NCI-H2227 treated with DMSO at 0.1 percent for 48 hours (cell line): ENCODE data around the gene TNFRSF18.
"Not testable (repeated sequence)": the region's sequence is repeated elsewhere in the genome, so short reads cannot be mapped to it uniquely, and the experiment has no call there.

ENCODE experiments used
- DNase-seq: peaks from one replicate; lab custom pipeline; 2025; lab: John Stamatoyannopoulos, UW

TNFRSF18 gene

DNA sequence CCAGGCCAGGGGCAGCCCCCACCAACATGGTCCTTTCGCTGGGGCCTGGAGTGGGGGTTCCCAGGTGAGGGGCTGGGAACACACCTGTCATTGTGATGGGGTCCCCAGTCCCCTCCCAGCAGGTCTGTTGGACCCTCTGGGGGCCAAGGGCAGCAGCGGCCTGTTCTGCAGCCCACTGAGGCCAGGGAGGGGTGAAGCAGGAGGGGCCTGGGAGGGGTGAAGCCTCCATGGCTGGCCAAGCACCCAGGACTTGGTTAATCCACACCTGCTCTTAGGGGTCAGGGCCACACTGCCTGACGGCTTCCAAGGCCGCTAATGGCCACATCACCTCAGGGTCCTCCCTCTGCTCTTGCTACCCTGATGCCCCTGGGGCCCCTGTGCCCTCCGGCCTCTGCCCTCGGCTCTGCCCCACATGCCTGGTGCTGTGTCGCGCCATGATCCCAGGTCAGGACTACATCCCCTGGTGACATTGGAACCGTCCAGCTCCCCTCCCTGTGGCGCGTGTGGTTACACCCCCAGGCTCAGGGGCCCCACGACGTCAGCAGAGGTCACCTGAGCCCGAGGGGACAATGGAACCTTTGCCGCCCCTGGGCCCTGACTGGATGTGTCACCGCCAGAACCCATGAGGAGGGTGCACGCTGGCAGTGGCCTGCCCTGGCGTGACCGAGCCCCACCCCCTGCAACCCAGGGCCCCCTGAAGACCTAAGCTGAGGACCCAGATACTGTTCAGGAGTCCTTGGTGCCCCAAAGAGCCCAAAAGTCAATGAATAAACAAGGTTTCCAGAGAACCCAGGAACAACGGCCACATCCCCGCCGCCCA is 7.0 kb downstream of the TNFRSF18 start:
- DNase-seq: no peak

DNA sequence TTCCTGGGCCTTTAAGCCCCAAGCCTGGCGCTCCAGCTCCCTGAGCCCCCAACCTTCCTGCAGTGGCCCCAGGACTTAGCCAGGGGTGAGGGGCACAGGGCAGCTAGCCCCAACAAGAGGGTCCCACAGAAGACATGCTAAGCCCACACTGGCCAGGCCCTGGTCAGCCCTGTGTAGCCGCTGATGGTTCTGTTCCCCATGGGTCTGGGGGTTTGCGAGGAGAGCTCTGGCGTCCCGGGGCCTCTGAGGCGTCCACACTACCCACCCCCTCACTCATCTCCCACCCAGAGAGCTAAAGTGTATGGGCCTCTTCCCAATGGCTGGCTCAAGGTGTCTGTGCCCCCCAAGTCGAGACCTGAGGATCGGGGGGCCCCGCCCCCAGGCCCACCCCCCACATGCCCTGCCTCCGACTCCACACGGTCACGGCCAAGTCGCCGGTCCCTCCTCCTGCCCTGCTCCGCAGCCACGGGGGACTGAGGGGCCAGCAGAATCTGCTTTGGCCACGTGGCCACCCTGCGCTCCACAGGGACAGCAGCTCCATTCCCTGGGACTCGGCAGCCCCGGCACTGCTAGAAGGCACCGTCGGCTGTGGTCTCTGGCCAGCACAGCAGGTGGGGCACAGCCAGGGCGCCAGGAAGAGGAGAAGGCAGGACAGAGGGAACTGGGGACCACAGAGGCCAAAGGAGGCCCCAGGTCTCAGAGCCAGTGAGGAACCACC is 7.8 kb downstream of the TNFRSF18 start:
- no peak for DNase-seq

DNA sequence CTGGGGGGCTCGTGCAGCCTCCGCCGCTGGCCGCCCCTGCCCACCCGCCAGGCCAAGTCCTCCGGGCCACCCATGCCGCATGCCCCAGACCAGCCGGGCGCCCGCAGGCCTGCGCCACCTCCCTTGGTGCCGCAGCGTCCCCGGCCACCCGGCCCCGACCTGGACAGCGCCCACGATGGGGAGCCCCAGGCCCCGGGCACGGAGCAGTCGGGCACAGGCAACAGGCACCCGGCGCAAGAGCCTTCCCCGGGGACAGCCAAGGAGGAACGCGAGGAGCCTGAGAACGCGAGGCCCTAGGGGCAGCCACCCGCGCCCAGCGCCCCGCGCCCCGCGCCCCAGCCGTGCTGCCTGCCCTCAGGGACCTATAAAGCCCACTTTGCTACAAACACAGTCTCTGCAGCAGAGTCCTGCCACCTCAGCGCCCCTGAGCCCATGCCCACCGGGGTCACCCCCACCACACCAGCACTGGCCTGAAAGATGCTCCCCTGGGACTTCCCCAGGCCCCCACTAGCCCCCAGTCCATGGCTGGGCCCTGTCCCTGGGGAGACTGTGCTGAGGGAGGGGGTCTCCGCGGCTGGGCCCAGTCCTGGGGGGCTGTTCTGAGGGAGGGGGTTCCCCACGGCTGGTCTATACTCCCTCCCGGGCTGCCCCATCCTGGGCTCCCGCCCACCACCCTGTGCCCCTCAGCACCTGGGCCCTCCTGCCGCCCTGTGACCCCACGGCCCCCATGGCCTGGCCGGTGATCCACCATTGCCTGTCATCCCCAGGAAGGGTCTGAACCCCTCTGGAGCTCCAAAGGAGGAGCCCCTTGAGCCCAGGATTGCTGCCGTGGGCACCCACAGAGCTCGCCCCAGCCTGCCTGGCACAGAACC is 8.6 kb downstream of the TNFRSF18 start:
- no peak for DNase-seq

DNA sequence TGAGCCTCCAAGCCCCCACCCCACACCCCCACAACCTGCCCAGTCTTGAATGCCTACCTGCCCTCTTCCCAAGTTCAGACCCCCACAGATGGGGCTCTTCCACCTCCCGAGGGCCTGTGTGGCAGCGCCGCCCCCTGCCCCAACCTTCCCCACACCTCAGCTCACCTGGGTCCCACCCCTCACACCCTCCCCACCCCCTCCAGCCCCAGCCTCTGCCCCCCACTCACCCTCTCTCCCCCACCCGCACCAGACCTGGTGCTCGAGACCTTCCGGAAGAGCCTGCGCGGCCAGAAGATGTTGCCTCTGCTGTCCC is 9.2 kb downstream of the TNFRSF18 start:
- no peak for DNase-seq

DNA sequence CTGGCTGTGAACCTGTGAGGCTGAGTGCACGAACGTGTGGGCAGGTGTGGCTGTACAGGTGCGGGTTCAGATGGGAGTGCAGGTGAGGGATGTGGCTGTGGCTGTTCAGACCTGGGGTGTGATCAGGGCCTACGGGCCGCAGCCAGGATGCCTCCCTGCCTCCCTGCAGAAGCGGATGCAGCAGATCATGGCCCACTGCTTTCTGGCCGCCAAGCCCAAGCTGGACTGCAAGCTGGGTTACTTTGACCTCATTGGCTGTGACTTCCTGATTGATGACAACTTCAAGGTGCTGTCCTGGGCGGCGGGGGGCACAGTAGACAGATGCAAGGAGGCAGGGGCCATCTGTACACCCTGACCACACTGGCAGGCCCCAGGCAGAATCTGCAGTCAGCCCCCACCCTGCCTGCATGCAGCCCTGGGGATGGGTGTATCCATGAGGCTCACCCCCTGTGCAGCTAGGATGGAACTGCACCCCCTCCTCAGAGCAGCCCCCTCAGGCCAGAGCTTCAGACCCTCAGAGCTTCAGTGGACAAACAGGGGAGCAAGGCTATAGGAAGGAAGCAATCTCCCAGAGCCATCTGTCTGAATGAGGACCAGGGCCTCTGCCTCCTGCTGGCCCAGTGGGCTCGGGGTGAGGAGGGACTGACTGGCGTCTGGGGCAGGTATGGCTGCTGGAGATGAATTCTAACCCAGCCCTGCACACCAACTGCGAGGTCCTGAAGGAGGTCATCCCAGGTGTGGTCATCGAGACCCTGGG is 9.8 kb downstream of the TNFRSF18 start:
- no peak for DNase-seq

DNA sequence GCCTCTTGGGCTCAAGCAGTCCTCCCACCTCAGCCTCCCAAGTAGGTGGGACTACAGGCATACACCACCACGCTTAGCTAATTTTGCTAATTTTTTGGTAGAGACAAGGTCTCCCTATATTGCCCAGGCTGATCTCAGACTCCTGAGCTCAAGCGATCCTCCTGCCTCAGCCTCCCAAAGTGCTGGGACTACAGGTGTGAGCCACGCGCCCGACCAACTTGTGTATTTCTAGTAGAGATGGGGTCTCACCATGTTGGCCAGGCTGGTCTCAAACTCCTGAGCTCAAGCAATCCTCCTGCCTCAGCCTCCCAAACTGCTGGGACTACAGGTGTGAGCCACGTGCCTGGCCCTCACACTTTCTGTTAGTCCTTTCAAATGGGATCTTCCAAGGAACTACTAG is 10.7 kb downstream of the TNFRSF18 start:
- DNase-seq: not testable (repeated sequence)

DNA sequence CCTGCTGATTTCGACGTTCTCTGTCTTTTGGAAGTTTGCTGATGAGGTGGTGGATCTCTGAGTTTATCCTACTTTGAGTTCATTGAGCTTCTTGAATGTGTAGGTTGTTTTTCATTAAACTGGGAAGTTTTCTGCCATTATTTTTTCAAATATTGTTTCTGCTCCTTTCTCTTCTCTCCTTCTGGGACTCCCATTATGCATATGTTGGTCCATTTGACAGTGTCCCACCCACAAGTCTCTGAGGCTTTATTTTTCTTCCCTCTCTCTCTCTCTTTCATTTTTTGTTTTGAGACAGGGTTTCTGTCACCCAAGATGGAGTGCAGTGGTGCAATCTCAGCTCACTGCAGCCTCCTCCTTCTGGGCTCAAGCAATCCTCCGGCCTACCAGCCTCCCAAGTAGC is 11.7 kb downstream of the TNFRSF18 start:
- no peak for DNase-seq

DNA sequence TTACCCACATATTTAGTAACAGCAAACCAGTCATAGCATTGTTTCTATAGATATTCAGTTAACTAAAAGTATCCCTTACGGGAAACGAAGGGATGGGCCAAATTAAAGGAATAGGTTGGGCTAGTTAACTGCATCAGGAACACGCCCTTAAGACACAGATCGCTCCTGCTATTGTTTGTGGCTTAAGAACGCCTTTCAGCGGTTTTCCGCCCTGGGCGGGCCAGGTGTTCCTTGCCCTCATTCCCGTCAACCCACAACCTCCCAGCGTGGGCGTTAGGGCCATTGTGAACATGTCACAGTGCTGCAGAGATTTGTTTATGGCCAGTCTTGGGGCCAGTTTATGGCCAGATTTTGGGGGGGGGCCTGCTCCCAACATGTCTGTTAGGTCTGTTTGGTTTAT is 14.7 kb downstream of the TNFRSF18 start:
- no peak for DNase-seq

DNA sequence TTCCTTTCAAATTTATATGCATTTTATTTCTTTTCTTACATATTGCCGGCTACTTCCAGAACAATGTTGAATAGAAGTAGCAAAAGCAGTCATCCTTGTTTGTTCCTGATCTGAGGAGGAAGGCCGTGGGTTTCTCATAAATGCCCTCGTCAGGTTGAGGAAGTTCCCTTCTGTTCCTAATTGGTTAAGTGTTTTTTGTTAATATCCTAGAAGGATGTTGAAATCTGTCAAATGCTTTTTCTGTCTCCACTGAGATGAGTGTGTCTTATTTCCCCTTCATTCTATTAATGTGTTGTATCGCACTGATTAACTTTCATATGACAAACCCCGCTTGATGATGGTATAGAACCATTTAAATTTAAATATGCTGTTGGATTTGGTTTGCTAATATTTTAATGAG is 17.3 kb downstream of the TNFRSF18 start:
- no peak for DNase-seq

DNA sequence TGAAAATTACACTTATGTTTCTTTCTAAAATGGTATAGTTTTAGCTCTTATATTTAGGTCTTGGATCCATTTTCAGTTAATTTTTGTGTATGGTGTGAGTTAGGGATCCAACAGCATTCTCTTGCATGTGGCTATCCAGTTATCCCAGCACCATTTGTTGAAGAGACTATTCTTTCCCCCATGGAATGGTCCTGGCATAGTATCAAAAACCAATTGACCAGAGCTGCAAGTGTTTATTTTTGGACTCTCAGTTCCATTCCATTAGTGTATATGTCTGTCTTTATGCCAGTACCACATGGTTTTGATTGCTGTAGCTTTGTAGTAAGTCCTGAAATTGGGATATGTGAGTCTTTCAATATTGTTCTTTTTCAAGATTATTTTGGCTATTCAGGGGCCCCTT is 18.5 kb downstream of the TNFRSF18 start:
- no peak for DNase-seq

DNA sequence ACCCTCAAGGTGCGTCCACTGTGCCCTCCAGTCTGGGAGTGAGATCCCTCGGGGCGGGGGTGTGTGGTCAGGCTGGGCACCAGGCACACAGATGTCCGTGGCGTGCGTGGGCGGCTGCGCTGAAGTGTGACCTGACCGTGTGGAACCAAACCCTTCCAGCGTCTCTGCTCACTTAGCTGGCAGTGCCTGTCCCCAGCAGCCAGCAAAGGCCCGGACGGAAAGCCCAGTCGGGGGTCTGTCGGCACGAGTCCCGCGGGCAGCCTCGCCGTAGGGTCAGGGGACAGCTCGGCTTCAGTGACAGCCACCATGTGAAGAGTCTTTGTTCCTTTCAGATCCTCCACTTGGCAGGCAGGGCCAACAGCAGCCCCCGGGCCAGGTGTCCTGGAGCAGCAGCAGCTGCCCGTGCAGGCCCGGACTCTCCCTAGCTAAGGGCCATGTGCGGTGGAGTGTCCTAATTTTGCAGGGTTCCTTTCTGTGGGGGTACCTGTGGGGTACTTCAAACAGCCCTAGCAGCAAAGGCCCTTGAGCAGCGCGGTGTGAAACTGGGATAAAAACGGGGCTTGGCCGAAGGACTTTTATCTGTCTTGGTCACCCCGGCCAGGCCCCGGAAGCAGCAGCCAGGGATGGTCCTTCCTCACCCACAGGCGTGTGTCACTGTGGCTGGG is 21.2 kb downstream of the TNFRSF18 start:
- DNase-seq: no peak

DNA sequence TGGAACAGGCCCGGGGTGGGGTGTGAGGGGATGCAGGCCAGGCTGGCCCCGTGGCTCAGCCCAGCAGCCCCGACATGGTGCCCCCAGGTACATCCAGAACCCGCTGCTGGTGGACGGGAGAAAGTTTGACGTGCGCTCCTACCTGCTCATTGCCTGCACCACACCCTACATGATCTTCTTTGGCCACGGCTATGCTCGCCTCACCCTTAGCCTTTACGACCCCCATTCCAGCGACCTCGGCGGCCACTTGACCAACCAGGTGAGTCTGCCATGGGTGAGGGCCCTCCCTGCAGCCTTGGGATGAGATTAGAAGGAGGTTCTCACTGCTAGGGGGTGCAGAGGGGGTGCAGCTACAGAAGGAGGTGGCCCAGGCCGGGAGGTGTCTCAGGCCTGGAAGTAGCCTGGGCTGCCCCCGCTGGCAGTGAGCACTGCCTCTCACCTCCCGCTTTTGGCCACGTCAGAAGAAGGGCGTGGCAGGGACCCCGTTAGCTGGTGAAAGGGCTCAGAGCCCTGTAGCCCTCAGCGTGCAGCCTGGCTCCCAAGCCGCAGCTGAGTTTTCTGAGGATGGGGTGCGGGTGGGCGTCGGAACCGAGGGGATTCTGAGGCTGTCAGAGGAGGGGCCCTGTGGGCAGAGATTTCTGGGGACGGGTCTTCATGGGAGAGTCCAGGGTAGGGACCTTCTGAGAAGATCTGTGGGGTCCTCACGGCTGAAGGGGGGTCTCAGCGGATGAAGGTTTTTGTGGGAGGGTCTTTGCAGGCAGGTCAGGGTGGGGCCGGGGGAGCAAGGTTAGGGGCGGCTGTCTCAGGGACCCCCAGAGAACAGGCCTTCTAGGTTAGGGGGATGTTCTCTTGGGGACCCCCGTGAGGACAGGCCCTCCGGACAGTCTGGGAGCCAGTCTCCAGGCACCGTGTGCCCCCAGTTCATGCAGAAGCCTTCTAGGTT is 22.3 kb downstream of the TNFRSF18 start:
- DNase-seq: no peak

DNA sequence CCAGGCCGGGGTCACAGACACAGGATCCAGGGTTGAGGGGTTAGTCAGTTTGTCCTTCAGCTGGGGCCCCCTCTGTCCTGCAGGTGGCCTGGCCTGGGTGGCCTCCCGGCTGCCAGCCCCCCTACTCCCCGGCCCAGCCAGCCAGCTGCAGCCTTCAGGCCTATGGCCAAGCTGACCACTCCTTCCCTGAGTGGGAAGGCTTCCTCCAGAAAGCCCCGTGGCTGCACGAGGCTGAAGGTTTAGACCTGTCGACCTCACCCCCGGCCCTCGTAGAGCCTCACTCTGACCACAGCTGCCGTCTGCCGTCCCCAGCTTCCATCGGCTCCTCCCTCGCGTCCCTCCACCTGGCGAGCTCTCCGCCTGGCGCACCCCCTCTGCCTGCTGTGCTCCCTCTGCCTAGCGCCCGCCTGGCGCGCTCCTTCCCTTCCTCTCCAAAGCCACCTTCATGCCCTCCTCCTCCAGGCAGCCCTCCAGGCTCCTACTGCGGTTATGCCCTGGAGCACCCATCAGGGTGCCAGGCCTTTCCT is 23.1 kb downstream of the TNFRSF18 start:
- no peak for DNase-seq

DNA sequence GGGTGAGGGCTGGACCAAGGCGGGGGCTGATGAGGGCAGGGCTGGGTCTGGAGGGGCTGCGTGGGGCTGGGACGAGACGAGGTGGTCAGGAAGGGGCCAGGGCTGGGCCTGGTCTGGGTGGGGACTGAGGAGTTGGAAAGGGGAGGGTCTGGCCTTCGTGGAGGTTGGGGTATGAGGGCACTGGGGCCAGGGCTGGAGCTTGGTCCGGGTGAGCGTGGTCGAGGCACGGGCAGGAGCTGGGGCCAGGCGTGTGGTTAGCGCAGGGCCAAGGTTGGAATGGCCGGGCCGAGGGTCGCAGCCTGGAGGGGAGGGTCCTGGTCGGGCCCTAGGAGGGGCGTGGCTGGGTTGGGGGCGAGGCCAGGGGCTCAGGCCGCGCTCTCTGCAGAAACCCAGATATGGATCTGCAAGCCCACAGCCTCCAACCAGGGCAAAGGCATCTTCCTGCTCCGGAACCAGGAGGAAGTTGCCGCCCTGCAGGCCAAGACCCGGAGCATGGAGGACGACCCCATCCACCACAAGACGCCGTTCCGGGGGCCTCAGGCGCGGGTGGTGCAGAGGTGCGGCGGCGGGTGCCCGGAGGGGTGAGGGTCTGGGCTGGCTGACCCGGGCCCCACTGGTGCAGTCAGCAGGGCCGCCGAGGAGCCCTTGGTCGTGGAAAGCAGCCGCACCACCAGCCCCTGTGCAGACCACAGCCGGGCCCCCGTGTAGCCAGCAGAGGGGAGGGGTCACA is 23.7 kb downstream of the TNFRSF18 start:
- no peak for DNase-seq

DNA sequence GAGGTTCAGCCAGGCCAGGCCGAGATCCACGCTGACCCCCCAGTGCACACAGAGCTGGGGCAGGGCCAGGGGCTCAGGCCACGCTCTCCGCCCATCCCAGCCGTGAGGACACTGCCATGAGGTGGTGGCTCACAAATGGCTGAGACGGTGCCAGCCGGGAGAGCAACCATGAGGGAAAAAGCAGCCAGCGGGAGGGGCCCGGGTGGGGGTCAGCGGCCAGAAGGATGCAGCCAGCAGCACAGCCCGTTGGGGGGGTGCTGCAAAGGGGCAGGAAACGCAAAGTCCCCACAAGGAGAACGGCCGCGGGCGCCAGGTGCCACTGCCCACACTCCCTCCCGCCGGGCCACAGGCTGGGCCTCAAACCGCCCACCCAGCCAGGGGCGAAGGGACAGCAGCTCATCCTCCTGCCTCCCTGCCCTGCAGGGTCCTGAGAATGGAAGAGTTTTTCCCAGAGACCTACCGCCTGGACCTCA is 24.4 kb downstream of the TNFRSF18 start:
- DNase-seq: no peak

DNA sequence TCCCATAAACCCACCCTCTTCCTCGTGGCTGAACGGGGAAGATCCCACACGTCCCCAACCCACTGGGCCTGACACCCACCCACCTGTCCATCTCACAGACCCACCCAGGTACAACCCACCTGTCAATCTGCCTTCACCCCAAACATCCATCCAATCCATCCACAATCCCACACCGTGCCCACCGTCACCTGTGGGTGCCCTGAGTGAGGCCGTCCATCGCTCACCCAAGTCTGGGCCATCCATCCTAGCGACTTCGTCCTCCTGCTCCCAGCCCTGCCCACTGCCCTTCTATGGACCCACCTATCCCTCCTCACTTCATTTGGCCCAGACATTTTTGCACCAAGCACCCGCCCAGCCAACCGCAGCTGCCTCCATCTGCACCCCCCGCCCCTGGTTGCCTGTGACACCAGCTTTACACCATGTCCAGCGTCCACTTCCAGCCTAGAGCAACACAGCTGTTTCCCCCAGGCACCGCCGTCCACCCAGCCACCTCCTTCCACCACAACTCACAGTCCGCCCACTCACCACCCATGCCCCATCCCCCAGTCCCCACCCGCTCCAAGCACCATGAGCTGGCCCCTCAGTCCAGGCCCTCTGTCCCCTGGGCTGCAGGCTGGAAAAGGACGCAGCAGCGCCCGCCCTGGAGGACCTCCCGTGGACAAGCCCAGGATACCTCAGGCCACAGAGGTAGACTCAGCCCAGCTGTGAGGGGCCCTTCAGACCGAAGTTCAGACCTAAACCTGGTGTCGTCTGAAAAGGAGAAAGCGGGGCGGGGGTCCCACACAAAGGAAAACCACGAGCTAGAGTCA is 25.1 kb downstream of the TNFRSF18 start:
- DNase-seq: no peak

DNA sequence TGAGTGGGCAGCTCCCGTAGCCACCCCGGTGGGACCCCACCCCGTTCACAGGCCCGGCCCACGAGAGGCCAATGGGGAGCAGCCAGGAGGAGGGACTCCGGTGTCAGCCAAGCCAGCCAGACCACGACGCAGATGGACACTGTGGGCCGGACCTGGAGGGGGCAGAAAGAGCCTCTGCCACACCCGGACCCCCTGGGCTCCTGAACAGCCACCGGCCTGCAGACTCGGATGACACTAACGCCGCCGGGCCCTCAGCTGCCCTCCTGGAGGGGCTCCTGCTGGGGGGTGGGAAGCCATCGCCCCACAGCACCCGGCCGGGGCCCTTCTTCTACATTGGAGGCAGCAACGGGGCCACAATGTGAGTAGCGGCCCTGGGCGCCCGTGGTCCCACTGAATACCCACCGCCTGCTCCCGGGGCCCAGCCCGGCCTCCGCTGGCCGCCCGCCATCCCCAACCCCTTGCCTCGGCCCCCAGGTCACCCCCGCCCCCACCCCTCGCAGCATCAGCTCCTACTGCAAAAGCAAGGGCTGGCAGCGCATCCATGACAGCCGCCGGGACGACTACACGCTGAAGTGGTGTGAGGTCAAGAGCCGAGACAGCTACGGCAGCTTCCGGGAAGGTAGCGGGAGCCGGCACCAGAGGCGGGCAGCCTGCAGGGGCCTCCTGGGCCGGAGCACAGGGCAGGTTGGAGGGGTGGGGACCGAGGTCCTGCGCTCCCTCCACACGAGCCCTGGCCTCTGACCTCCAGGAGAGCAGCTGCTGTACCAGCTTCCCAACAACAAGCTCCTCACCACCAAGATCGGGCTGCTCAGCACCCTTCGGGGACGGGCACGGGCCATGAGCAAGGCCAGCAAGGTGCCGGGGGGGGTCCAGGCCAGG is 26.2 kb downstream of the TNFRSF18 start:
- no peak for DNase-seq
